ENCODE data around the gene CBY1.

DNA sequence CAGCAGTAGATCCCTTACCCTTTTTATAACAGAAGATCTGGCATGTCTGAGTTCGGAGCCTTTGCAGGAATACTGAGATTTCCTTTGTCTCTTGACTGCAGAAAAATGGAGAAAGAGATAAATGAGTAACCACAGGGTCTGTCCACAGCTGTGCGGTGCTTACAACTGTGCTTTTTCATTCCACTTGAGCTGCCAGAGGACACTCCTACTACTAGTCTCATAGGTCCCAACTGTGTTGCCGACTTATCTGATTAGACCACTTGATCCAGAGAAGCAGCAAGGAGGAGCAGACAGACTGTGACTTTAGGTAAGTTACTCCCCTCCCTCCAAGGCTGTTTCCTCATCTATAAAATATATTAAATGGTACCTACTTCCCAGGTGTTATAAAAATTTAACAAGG lies 17.7 kb upstream of the CBY1 start:
- TF ChIP-seq, protein P1, sequence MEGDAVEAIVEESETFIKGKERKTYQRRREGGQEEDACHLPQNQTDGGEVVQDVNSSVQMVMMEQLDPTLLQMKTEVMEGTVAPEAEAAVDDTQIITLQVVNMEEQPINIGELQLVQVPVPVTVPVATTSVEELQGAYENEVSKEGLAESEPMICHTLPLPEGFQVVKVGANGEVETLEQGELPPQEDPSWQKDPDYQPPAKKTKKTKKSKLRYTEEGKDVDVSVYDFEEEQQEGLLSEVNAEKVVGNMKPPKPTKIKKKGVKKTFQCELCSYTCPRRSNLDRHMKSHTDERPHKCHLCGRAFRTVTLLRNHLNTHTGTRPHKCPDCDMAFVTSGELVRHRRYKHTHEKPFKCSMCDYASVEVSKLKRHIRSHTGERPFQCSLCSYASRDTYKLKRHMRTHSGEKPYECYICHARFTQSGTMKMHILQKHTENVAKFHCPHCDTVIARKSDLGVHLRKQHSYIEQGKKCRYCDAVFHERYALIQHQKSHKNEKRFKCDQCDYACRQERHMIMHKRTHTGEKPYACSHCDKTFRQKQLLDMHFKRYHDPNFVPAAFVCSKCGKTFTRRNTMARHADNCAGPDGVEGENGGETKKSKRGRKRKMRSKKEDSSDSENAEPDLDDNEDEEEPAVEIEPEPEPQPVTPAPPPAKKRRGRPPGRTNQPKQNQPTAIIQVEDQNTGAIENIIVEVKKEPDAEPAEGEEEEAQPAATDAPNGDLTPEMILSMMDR (IDR thresholded peaks at IDR 0.05), result no peak
- TF ChIP-seq POLR2A (IDR thresholded peaks at IDR 0.05), result no peak
